K562 (cell line): ENCODE data around the gene PLA2G3. TPM values are rescaled to one million over a fixed set of nuclear protein-coding genes. Genes with fewer than 3 reads are reported as not detected.

Source experiments
- ATF7 ChIP-seq: fragments of 450-650 bp; IDR thresholded peaks from 2 replicates; pipeline ENCODE4 v1.7.1; 2014; ENCODE audit warnings: mild to moderate bottlenecking, moderate library complexity
- BCL6 ChIP-seq: fragments of 250-450 bp; sonication (Bioruptor Pico); IDR thresholded peaks from 2 replicates; pipeline ENCODE4 v1.4.0; 2020
- CBFA2T3 ChIP-seq: fragments of 450-650 bp; IDR thresholded peaks from 2 replicates; pipeline ENCODE4 v1.6.1; 2017
- FOXJ2 ChIP-seq: fragments of 200-800 bp; sonication (Bioruptor generic); IDR thresholded peaks from 2 replicates; pipeline ENCODE4 v1.6.1; 2016; ENCODE audit warnings: missing genetic modification characterization, missing compliant biosample characterization
- FOXO4 ChIP-seq: fragments of 450-650 bp; formaldehyde crosslinking; IDR thresholded peaks from 2 replicates; pipeline ENCODE4 v1.4.0; 2020; ENCODE audit warnings: mild to moderate bottlenecking, moderate library complexity
- HLTF ChIP-seq: fragments of 450-650 bp; IDR thresholded peaks from 2 replicates; pipeline ENCODE4 v1.6.1; 2016
- HOXB6 ChIP-seq: fragments of 250-450 bp; sonication (Bioruptor Pico); IDR thresholded peaks from 2 replicates; pipeline ENCODE4 v1.5.1; 2022; ENCODE audit warnings: mild to moderate bottlenecking, borderline replicate concordance
- MTF1 ChIP-seq: fragments of 250-450 bp; sonication (Bioruptor Pico); IDR thresholded peaks from 2 replicates; pipeline ENCODE4 v1.9.0; 2021; ENCODE audit warnings: moderate library complexity, mild to moderate bottlenecking, inconsistent platforms, borderline replicate concordance
- NELFE ChIP-seq: IDR thresholded peaks from 2 replicates; pipeline ENCODE4 v1.6.1; 2011; ENCODE audit warnings: mild to moderate bottlenecking; ENCODE audit not compliant: insufficient read depth, insufficient read length
- NR2C1 ChIP-seq, 2 experiments: fragments of 450-650 bp; IDR thresholded peaks; 2 replicates each; pipeline ENCODE4 v1.6.1; 2017; ENCODE audit warnings: mild to moderate bottlenecking in 2 of 2, antibody characterized with exemption in 1 of 2, inconsistent platforms in 1 of 2, missing compliant biosample characterization in 1 of 2, missing genetic modification characterization in 1 of 2
- PML ChIP-seq: IDR thresholded peaks from 2 replicates; pipeline ENCODE4 v1.6.1; 2012; ENCODE audit warnings: low read length, inconsistent platforms
- SAFB ChIP-seq: fragments of 200-400 bp; formaldehyde crosslinking; IDR thresholded peaks from 2 replicates; pipeline ENCODE4 v1.6.1; 2017; ENCODE audit warnings: low read depth, low read length, borderline replicate concordance
- SMARCA5 ChIP-seq: fragments of 450-650 bp; IDR thresholded peaks from 2 replicates; pipeline ENCODE4 v1.6.1; 2016
- SREBF2 ChIP-seq: sonication (generic); formaldehyde crosslinking; IDR thresholded peaks from 2 replicates; pipeline ENCODE4 v1.4.0; 2020; ENCODE audit warnings: mild to moderate bottlenecking, missing genetic modification reagents
- SRSF7 ChIP-seq: fragments of 200-400 bp; formaldehyde crosslinking; optimal IDR thresholded peaks from 2 replicates; pipeline ENCODE3; 2017; ENCODE audit warnings: mild to moderate bottlenecking, low read depth, low read length
- TFAM ChIP-seq: fragments of 250-450 bp; sonication (Bioruptor Pico); conservative IDR thresholded peaks from 2 replicates; pipeline ENCODE4 v1.5.0; 2021; ENCODE audit warnings: mild to moderate bottlenecking, moderate library complexity
- U2AF2 ChIP-seq: fragments of 200-400 bp; formaldehyde crosslinking; optimal IDR thresholded peaks from 2 replicates; pipeline ENCODE3; 2017; ENCODE audit warnings: low read depth, mild to moderate bottlenecking, low read length
- ZBTB1 ChIP-seq: sonication (generic); formaldehyde crosslinking; IDR thresholded peaks from 2 replicates; pipeline ENCODE4 v1.8.1; 2023; ENCODE audit warnings: missing genetic modification reagents, low read depth, mild to moderate bottlenecking, borderline replicate concordance
- ZBTB2 ChIP-seq: fragments of 450-650 bp; IDR thresholded peaks from 2 replicates; pipeline ENCODE4 v1.6.1; 2016; ENCODE audit warnings: antibody characterized with exemption
- ZBTB34 ChIP-seq: fragments of 250-450 bp; sonication (Bioruptor Pico); IDR thresholded peaks from 2 replicates; pipeline ENCODE4 v1.8.0; 2021; ENCODE audit warnings: mild to moderate bottlenecking, moderate library complexity
- ZEB2 ChIP-seq: fragments of 450-650 bp; IDR thresholded peaks from 2 replicates; pipeline ENCODE4 v1.6.1; 2016
- ZNF146 ChIP-seq: IDR thresholded peaks from one replicate; pipeline ENCODE4 v1.6.1; 2018; ENCODE audit warnings: missing compliant biosample characterization; ENCODE audit not compliant: unreplicated experiment
- ZNF316 ChIP-seq: fragments of 450-650 bp; IDR thresholded peaks from 2 replicates; pipeline ENCODE4 v1.6.1; 2016
- ZNF586 ChIP-seq: fragments of 450-650 bp; formaldehyde crosslinking; conservative IDR thresholded peaks from 2 replicates; pipeline ENCODE4 v1.4.0; 2020; ENCODE audit warnings: mild to moderate bottlenecking, moderate library complexity
- ZNF764 ChIP-seq: fragments of 250-450 bp; sonication (Bioruptor Pico); IDR thresholded peaks from 2 replicates; pipeline ENCODE4 v1.4.0; 2020; ENCODE audit warnings: low read depth, mild to moderate bottlenecking, moderate library complexity
- polyA plus RNA-seq, 8 experiments: library from polyadenylated mRNA; depleted of rRNA in 4 of 8; stranded (reverse) in 5 of 8; unstranded in 3 of 8; fragments of >200 nt; fragmentation: Nextera tagmentation in 2 of 8; fragmentation: Illumina TruSeq in 1 of 8; extraction: Ambion mirVana in 2 of 8; extraction: Trizol in 1 of 8; gene quantifications; 2 replicates each; pipeline versions ENCODE4 v1.2.1 to v1.2.3, GENCODE V29; 2011 to 2014; ENCODE audit warnings: inconsistent platforms in 1 of 8, missing spikeins in 1 of 8
- total RNA-seq, 7 experiments: library from RNA; depleted of rRNA in 6 of 7; stranded (reverse); fragments of >200 nt in 6 of 7; fragmentation: Illumina TruSeq in 2 of 7; extraction: Trizol in 2 of 7; gene quantifications; 2 replicates each; pipeline versions ENCODE4 v1.2.1 to v1.2.3, GENCODE V29; 2011 to 2021; ENCODE audit warnings: low replicate concordance in 1 of 7

The PLA2G3 gene
- total and polyA plus RNA-seq, 9 of the 15 experiments (the other 6 are each of a cell fraction or from before 2014, with no cell fraction given) = 0.18 to 1.4 (median 0.64) TPM

- no peak for TF ChIP-seq ZBTB34
- TF ChIP-seq NR2C1 (IDR thresholded peaks at IDR 0.05) = no peak
- TF ChIP-seq NR2C1 (tag; IDR thresholded peaks at IDR 0.05) = no peak
- no peak for TF ChIP-seq ZNF146 (CRISPR knock-in tag)
- no peak for TF ChIP-seq ZBTB2
- no peak for TF ChIP-seq HLTF
- no peak for TF ChIP-seq ZNF316
- TF ChIP-seq FOXO4 (CRISPR knock-in tag) = no peak
- no peak for TF ChIP-seq SMARCA5
- no peak for TF ChIP-seq U2AF2
- no peak for TF ChIP-seq ZEB2
- 0 out of 2 replicates have a peak, but pooled peaks have one; percentile 34 for TF ChIP-seq ATF7
- TF ChIP-seq SRSF7 = no peak
- no peak for TF ChIP-seq MTF1 (CRISPR knock-in tag)
- TF ChIP-seq BCL6 (CRISPR knock-in tag) = no peak
- TF ChIP-seq ZNF586 (CRISPR knock-in tag) = no peak
- TF ChIP-seq NELFE = no peak
- no peak for TF ChIP-seq TFAM (CRISPR knock-in tag)
- TF ChIP-seq SAFB = no peak
- TF ChIP-seq ZNF764 = no peak
- no peak for TF ChIP-seq ZBTB1 (CRISPR knock-in tag)
- TF ChIP-seq CBFA2T3 = no peak
- no peak for TF ChIP-seq SREBF2 (CRISPR knock-in tag)
- no peak for TF ChIP-seq HOXB6 (CRISPR knock-in tag)
- TF ChIP-seq FOXJ2 (tag) = no peak
- TF ChIP-seq PML = no peak
These were observed 55.4 kb downstream of the PLA2G3 start (continued) for GRCh38 chr22:31084811-31085492.
